OCI-LY3 (cell line): Measurements from ENCODE around the gene HGF.

Experiments
- H2AFZ ChIP-seq: fragments of 200-600, 300-600 bp; shearing (Covaris generic); 2 replicates; pipeline ENCODE4 v1.6.0; 2014; ENCODE audit warnings: antibody characterized with exemption, low read depth, low read length
- H3K27ac ChIP-seq: fragments of 200-600, 300-600 bp; sonication (generic); 2 replicates; pipeline ENCODE4 v1.5.1; 2014; ENCODE audit warnings: mild to moderate bottlenecking, low read length, moderate library complexity, mixed read lengths
- H3K27me3 ChIP-seq: fragments of 200-600, 300-600 bp; sonication (generic); 2 replicates; pipeline ENCODE4 v1.6.1; 2014; ENCODE audit warnings: low read depth, low read length, mixed read lengths
- H3K36me3 ChIP-seq: fragments of 200-600, 300-600 bp; sonication (generic); replicated peaks from 2 replicates; pipeline ENCODE3; 2014; ENCODE audit warnings: low read depth, low read length, mixed read lengths
- H3K4me1 ChIP-seq: fragments of 300-600, 200-600 bp; sonication (generic); 2 replicates; pipeline ENCODE4 v1.6.1; 2014; ENCODE audit warnings: low read length, mixed read lengths
- H3K4me2 ChIP-seq: fragments of 200-600, 300-600 bp; sonication (generic); 2 replicates; pipeline ENCODE4 v1.6.1; 2014; ENCODE audit warnings: low read length, mixed read lengths
- H3K4me3 ChIP-seq: fragments of 300-600, 200-600 bp; sonication (generic); 2 replicates; pipeline ENCODE4 v1.5.1; 2014; ENCODE audit warnings: antibody characterized with exemption, mild to moderate bottlenecking, low read length, moderate library complexity
- H3K79me2 ChIP-seq: fragments of 300-600, 200-600 bp; shearing (Covaris generic); 2 replicates; pipeline ENCODE4 v1.6.1; 2014; ENCODE audit warnings: mild to moderate bottlenecking, low read length, mixed read lengths
- H3K9ac ChIP-seq: fragments of 300-600, 200-600 bp; shearing (Covaris generic); 2 replicates; pipeline ENCODE4 v1.6.0; 2014; ENCODE audit warnings: mild to moderate bottlenecking, low read length, moderate library complexity
- H3K9me3 ChIP-seq: fragments of 200-600, 300-600 bp; shearing (Covaris generic); 2 replicates; pipeline ENCODE4 v1.6.1; 2014; ENCODE audit warnings: low read length, mixed read lengths; ENCODE audit not compliant: insufficient read depth
- H4K20me1 ChIP-seq: fragments of 200-600, 300-600 bp; sonication (generic); 2 replicates; pipeline ENCODE4 v1.6.1; 2016; ENCODE audit warnings: low read length, mixed read lengths; ENCODE audit not compliant: insufficient read depth
- CTCF ChIP-seq: fragments of 200-600, 300-600 bp; sonication (generic); IDR thresholded peaks from 2 replicates; pipeline ENCODE4 v1.5.1; 2014; ENCODE audit warnings: antibody characterized with exemption, low read length, low read depth
- EZH2phosphoT487 ChIP-seq: fragments of 200-600 bp; shearing (Covaris generic); IDR thresholded peaks from 2 replicates; pipeline ENCODE4 v1.6.1; 2018; ENCODE audit warnings: antibody characterized with exemption, mixed run types, low read depth

The HGF gene

GRCh38 chr7:81801532-81801931, 31.7 kb upstream of the HGF start:
- Histone ChIP-seq H3K27ac (no peak overlapping the region), H3K79me2 (no peaks in the 10 kb centered on the region), H2AFZ (no peak overlapping the region)

GRCh38 chr7:81791568-81792518, 22.0 kb upstream of the HGF start:
- H3K79me2 ChIP-seq, result no peaks in the 10 kb centered on the region

More at GRCh38 chr7:81801532-81801931, 31.7 kb upstream of the HGF start:
- Histone ChIP-seq H3K36me3 (no peaks in the 10 kb centered on the region), H3K4me1 (peaks cover 6% of the 10 kb centered on the region), H3K9ac (no peak overlapping the region), H3K4me2 (no peak overlapping the region), H3K27me3 (no peaks in the 10 kb centered on the region), H3K9me3 (no peaks in the 10 kb centered on the region), H3K4me3 (no peak overlapping the region), H4K20me1 (no peaks in the 10 kb centered on the region)
- TF ChIP-seq EZH2phosphoT487, result no peak
- no peak for TF ChIP-seq CTCF

GRCh38 chr7:81790686-81791085, 20.8 kb upstream of the HGF start:
- TF ChIP-seq CTCF (no peak), EZH2phosphoT487 (no peak)
- no peaks in the 10 kb centered on the region for H4K20me1 ChIP-seq
- H3K9me3 ChIP-seq, result no peaks in the 10 kb centered on the region
- H3K79me2 ChIP-seq, result no peaks in the 10 kb centered on the region
- H3K27ac ChIP-seq, result no peak overlapping the region
- no peak overlapping the region for H3K4me3 ChIP-seq
- H3K9ac ChIP-seq, result no peak overlapping the region
- H3K4me1 ChIP-seq, result no peaks in the 10 kb centered on the region
- H3K27me3 ChIP-seq, result no peaks in the 10 kb centered on the region
- H3K4me2 ChIP-seq, result no peak overlapping the region
- H3K36me3 ChIP-seq, result no peaks in the 10 kb centered on the region
- H2AFZ ChIP-seq, result peak overlapping the region; percentile 4; the same call in 1 of the 2 replicates

More at GRCh38 chr7:81791568-81792518, 22.0 kb upstream of the HGF start:
- no peak overlapping the region for H3K27ac ChIP-seq
- no peak overlapping the region for H3K4me2 ChIP-seq
- TF ChIP-seq EZH2phosphoT487 (no peak), CTCF (no peak)
- no peaks in the 10 kb centered on the region for H3K27me3 ChIP-seq
- no peaks in the 10 kb centered on the region for H3K36me3 ChIP-seq
- H3K4me3 ChIP-seq, result no peak overlapping the region
- H4K20me1 ChIP-seq, result no peaks in the 10 kb centered on the region
- no peaks in the 10 kb centered on the region for H3K4me1 ChIP-seq
- no peaks in the 10 kb centered on the region for H3K9me3 ChIP-seq
- H3K9ac ChIP-seq, result no peak overlapping the region
- no peak overlapping the region for H2AFZ ChIP-seq

- Histone ChIP-seq H3K4me2 (no peak overlapping the region), H4K20me1 (no peaks in the 10 kb centered on the region), H3K36me3 (no peaks in the 10 kb centered on the region), H3K9ac (no peak overlapping the region), H3K79me2 (no peaks in the 10 kb centered on the region), H3K4me1 (no peaks in the 10 kb centered on the region), H3K9me3 (no peaks in the 10 kb centered on the region), H2AFZ (no peak overlapping the region), H3K27me3 (no peaks in the 10 kb centered on the region), H3K4me3 (no peak overlapping the region), H3K27ac (no peak overlapping the region)
- TF ChIP-seq EZH2phosphoT487, result no peak
- no peak for TF ChIP-seq CTCF
Observed at GRCh38 chr7:81790120-81790500, 20.3 kb upstream of the HGF start.
